Retinal pigment epithelial cell (primary cell): ENCODE measurements around the gene RPA1.

Source experiments
- DNase-seq: peaks from one replicate; pipeline ENCODE4 v3.0.0-alpha.2; 2010; ENCODE audit warnings: low read depth
- H3K4me3 ChIP-seq: 2 replicates; pipeline ENCODE4 v1.5.1; 2011; ENCODE audit warnings: mild to moderate bottlenecking, low read length, control low read depth, moderate library complexity
- CTCF ChIP-seq: conservative IDR thresholded peaks from 2 replicates; pipeline ENCODE4 v1.5.1; 2011; ENCODE audit warnings: low read depth, low read length, control low read depth, inconsistent platforms

The RPA1 gene

GRCh38 chr17:1873418-1873817, 43.6 kb downstream of the RPA1 start:
- DNase-seq = no peak
- no peak overlapping the region for H3K4me3 ChIP-seq
- TF ChIP-seq CTCF = no peak

- no peak for DNase-seq
- no peak overlapping the region for H3K4me3 ChIP-seq
- TF ChIP-seq CTCF = no peak
Observed at GRCh38 chr17:1875597-1875996, 45.8 kb downstream of the RPA1 start.

- no peak for DNase-seq
- TF ChIP-seq CTCF = no peak
- no peak overlapping the region for H3K4me3 ChIP-seq
Observed at GRCh38 chr17:1878419-1879121, 48.8 kb downstream of the RPA1 start.

GRCh38 chr17:1880851-1881630, 51.2 kb downstream of the RPA1 start:
- DNase-seq = no peak
- no peak overlapping the region for H3K4me3 ChIP-seq
- no peak for TF ChIP-seq CTCF

GRCh38 chr17:1882836-1883235, 53.0 kb downstream of the RPA1 start:
- DNase-seq = no peak
- no peak overlapping the region for H3K4me3 ChIP-seq
- TF ChIP-seq CTCF = peak; percentile 64

GRCh38 chr17:1883536-1883935, 53.7 kb downstream of the RPA1 start:
- no peak for DNase-seq
- no peak for TF ChIP-seq CTCF
- no peak overlapping the region for H3K4me3 ChIP-seq

- H3K4me3 ChIP-seq = no peak overlapping the region
- TF ChIP-seq CTCF = no peak
- DNase-seq = no peak
Observed at GRCh38 chr17:1888741-1889140, 58.9 kb downstream of the RPA1 start.
